K562 (cell line): ENCODE data around the gene NKAIN1. TPM values are rescaled to one million over a fixed set of nuclear protein-coding genes. Genes with fewer than 3 reads are reported as not detected.

ENCODE experiments used
- CBX5 ChIP-seq: IDR thresholded peaks from 2 replicates; pipeline ENCODE4 v1.6.1; 2014; ENCODE audit warnings: low read depth, borderline replicate concordance
- MCM2 ChIP-seq: fragments of 450-650 bp; IDR thresholded peaks from 2 replicates; pipeline ENCODE4 v1.6.1; 2017; ENCODE audit warnings: low read depth, mild to moderate bottlenecking
- MYC ChIP-seq, 2 experiments: fragments of 250-450 bp in 1 of 2; sonication (Bioruptor Pico) in 1 of 2; IDR thresholded peaks; 2 replicates each; pipeline versions ENCODE4 v1.5.1 to v1.6.1; 2012 to 2021; ENCODE audit warnings: low read depth in 2 of 2, borderline replicate concordance in 1 of 2, improper control_type of control experiment in 1 of 2, low read length in 1 of 2, mild to moderate bottlenecking in 1 of 2, moderate library complexity in 1 of 2
- POLR2B ChIP-seq: fragments of 450-650 bp; IDR thresholded peaks from 2 replicates; pipeline ENCODE4 v1.6.1; 2018; ENCODE audit warnings: low read depth; ENCODE audit not compliant: partially characterized antibody
- ZNF41 ChIP-seq: fragments of 250-450 bp; sonication (Bioruptor Pico); conservative IDR thresholded peaks from 2 replicates; pipeline ENCODE4 v1.4.0; 2020; ENCODE audit warnings: mild to moderate bottlenecking
- ZNF436 ChIP-seq: fragments of 250-450, 450-650 bp; sonication (Bioruptor Pico); formaldehyde crosslinking; IDR thresholded peaks from 2 replicates; pipeline ENCODE4 v1.7.0; 2020; ENCODE audit warnings: mild to moderate bottlenecking
- polyA plus RNA-seq, 8 experiments: library from polyadenylated mRNA; depleted of rRNA in 4 of 8; stranded (reverse) in 5 of 8; unstranded in 3 of 8; fragments of >200 nt; fragmentation: Nextera tagmentation in 2 of 8; fragmentation: Illumina TruSeq in 1 of 8; extraction: Ambion mirVana in 2 of 8; extraction: Trizol in 1 of 8; gene quantifications; 2 replicates each; pipeline versions ENCODE4 v1.2.1 to v1.2.3, GENCODE V29; 2011 to 2014; ENCODE audit warnings: inconsistent platforms in 1 of 8, missing spikeins in 1 of 8
- total RNA-seq, 7 experiments: library from RNA; depleted of rRNA in 6 of 7; stranded (reverse); fragments of >200 nt in 6 of 7; fragmentation: Illumina TruSeq in 2 of 7; extraction: Trizol in 2 of 7; gene quantifications; 2 replicates each; pipeline versions ENCODE4 v1.2.1 to v1.2.3, GENCODE V29; 2011 to 2021; ENCODE audit warnings: low replicate concordance in 1 of 7
- TF ChIP-seq, protein P1 (sequence below): sonication (generic); formaldehyde crosslinking; IDR thresholded peaks from 2 replicates; pipeline ENCODE4 v1.8.0; 2023; ENCODE audit warnings: missing genetic modification reagents, mild to moderate bottlenecking, borderline replicate concordance
- TF ChIP-seq, protein P2 (sequence below), 2 experiments: fragments of 450-650 bp; IDR thresholded peaks; 2 replicates each; pipeline ENCODE4 v1.6.1; 2016; ENCODE audit warnings: mild to moderate bottlenecking in 2 of 2, borderline replicate concordance in 1 of 2, low read depth in 1 of 2, moderate library complexity in 1 of 2
- TF ChIP-seq, protein P3 (sequence below): fragments of 200-800 bp; sonication (Bioruptor generic); IDR thresholded peaks from 2 replicates; pipeline ENCODE4 v1.6.1; 2017; ENCODE audit warnings: missing genetic modification characterization, missing compliant biosample characterization

The NKAIN1 gene
- total and polyA plus RNA-seq, 9 of the 15 experiments (the other 6 are each of a cell fraction or from before 2014, with no cell fraction given): 0.03 to 0.22 (median 0.04) TPM; not detected in 3

DNA sequence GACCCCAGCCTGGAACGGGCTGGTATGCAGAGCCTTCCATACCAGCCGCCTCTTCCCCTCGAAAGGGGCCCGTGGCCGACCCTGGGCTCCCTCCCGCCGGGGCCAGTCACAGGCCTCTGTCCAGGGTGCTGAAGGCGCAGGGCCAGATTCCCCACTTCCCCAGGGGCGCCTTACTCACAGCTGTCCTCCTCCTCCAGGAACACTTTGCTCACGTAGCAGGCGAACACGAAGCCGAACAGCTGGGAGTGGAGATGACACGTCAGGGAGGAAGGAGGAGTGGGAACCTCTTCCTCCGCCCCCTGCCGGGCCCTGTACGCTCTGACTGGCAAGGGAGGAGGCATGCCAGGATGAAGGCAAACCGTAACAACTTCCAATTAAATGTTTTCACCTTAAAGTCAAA is 57.3 kb downstream of the NKAIN1 start (continued):
- TF ChIP-seq, protein P1, sequence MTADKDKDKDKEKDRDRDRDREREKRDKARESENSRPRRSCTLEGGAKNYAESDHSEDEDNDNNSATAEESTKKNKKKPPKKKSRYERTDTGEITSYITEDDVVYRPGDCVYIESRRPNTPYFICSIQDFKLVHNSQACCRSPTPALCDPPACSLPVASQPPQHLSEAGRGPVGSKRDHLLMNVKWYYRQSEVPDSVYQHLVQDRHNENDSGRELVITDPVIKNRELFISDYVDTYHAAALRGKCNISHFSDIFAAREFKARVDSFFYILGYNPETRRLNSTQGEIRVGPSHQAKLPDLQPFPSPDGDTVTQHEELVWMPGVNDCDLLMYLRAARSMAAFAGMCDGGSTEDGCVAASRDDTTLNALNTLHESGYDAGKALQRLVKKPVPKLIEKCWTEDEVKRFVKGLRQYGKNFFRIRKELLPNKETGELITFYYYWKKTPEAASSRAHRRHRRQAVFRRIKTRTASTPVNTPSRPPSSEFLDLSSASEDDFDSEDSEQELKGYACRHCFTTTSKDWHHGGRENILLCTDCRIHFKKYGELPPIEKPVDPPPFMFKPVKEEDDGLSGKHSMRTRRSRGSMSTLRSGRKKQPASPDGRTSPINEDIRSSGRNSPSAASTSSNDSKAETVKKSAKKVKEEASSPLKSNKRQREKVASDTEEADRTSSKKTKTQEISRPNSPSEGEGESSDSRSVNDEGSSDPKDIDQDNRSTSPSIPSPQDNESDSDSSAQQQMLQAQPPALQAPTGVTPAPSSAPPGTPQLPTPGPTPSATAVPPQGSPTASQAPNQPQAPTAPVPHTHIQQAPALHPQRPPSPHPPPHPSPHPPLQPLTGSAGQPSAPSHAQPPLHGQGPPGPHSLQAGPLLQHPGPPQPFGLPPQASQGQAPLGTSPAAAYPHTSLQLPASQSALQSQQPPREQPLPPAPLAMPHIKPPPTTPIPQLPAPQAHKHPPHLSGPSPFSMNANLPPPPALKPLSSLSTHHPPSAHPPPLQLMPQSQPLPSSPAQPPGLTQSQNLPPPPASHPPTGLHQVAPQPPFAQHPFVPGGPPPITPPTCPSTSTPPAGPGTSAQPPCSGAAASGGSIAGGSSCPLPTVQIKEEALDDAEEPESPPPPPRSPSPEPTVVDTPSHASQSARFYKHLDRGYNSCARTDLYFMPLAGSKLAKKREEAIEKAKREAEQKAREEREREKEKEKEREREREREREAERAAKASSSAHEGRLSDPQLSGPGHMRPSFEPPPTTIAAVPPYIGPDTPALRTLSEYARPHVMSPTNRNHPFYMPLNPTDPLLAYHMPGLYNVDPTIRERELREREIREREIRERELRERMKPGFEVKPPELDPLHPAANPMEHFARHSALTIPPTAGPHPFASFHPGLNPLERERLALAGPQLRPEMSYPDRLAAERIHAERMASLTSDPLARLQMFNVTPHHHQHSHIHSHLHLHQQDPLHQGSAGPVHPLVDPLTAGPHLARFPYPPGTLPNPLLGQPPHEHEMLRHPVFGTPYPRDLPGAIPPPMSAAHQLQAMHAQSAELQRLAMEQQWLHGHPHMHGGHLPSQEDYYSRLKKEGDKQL (CRISPR knock-in tag): no peak
- TF ChIP-seq, protein P2, sequence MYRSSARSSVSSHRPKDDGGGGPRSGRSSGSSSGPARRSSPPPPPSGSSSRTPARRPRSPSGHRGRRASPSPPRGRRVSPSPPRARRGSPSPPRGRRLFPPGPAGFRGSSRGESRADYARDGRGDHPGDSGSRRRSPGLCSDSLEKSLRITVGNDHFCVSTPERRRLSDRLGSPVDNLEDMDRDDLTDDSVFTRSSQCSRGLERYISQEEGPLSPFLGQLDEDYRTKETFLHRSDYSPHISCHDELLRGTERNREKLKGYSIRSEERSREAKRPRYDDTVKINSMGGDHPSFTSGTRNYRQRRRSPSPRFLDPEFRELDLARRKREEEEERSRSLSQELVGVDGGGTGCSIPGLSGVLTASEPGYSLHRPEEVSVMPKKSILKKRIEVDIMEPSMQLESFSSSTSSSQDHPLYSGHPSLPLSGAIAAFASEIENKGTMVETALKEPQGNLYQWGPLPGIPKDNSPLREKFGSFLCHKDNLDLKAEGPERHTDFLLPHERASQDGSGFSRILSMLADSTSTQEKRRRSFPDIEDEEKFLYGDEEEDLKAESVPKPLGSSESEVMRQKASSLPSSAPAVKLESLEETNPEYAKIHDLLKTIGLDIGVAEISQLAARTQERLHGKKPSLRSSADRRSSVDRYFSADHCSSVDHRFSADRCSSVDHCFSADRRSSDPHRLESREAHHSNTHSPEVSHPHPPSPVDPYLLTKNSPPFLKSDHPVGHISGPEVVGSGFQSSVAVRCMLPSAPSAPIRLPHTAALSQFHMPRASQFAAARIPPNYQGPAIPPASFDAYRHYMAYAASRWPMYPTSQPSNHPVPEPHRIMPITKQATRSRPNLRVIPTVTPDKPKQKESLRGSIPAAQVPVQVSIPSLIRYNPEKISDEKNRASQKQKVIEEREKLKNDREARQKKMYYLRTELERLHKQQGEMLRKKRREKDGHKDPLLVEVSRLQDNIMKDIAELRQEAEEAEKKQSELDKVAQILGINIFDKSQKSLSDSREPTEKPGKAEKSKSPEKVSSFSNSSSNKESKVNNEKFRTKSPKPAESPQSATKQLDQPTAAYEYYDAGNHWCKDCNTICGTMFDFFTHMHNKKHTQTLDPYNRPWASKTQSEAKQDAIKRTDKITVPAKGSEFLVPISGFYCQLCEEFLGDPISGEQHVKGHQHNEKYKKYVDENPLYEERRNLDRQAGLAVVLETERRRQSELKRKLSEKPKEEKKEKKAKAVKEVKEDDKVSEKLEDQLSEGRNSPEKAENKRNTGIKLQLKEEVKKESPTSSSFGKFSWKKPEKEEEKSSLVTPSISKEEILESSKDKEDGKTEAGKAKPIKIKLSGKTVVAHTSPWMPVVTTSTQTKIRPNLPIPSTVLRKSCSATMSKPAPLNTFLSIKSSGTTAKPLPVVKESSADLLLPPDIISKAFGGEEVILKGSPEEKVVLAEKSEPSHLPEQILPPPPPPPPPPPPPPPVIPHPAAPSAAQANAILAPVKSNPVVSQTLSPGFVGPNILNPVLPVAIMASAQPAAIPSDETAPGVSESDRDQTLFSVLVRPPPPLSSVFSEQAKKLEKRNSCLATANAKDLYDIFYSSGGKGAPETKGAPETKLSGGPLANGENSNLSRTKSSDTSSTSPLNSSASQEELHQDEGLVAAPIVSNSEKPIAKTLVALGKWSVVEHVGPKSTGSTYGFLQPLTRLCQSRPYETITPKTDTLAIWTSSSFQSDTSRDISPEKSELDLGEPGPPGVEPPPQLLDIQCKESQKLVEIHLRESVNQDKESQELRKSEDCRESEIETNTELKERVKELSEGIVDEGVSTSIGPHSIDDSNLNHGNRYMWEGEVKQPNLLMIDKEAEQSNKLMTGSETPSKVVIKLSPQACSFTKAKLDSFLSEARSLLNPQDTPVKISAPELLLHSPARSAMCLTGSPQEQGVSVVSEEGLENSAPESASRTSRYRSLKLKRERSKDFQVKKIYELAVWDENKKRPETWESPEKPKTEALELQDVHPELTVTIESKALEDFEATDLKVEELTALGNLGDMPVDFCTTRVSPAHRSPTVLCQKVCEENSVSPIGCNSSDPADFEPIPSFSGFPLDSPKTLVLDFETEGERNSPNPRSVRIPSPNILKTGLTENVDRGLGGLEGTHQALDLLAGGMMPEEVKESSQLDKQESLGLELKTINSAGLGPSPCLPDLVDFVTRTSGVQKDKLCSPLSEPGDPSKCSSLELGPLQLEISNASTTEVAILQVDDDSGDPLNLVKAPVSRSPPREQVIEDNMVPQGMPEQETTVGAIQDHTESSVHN (IDR thresholded peaks at IDR 0.05; ENCODE audit: borderline replicate concordance in 1 of 2, low read depth in 1 of 2): no peak
- TF ChIP-seq, protein P3, sequence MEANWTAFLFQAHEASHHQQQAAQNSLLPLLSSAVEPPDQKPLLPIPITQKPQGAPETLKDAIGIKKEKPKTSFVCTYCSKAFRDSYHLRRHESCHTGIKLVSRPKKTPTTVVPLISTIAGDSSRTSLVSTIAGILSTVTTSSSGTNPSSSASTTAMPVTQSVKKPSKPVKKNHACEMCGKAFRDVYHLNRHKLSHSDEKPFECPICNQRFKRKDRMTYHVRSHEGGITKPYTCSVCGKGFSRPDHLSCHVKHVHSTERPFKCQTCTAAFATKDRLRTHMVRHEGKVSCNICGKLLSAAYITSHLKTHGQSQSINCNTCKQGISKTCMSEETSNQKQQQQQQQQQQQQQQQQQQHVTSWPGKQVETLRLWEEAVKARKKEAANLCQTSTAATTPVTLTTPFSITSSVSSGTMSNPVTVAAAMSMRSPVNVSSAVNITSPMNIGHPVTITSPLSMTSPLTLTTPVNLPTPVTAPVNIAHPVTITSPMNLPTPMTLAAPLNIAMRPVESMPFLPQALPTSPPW: peak; percentile 56
- TF ChIP-seq MYC (IDR thresholded peaks at IDR 0.05; ENCODE audit: low read depth, low read length) (no peak), MYC (CRISPR knock-in tag; IDR thresholded peaks at IDR 0.05; ENCODE audit: borderline replicate concordance, low read depth) (no peak), MCM2 (no peak), ZNF436 (no peak), ZNF41 (no peak), POLR2B (no peak), CBX5 (0 out of 2 replicates have a peak, but pooled peaks have one; percentile 22)
